ENCODE data around the gene IL37.

IL37 gene

GRCh38 chr2:112960230-112960825 lies 49.4 kb downstream of the IL37 start:
- no peak for DNase-seq (ENCODE audit: low read depth in 2 of 2)

- DNase-seq (ENCODE audit: low read depth in 2 of 2), result no peak
Observed at GRCh38 chr2:112962308-112963175, 51.6 kb downstream of the IL37 start.

DNA sequence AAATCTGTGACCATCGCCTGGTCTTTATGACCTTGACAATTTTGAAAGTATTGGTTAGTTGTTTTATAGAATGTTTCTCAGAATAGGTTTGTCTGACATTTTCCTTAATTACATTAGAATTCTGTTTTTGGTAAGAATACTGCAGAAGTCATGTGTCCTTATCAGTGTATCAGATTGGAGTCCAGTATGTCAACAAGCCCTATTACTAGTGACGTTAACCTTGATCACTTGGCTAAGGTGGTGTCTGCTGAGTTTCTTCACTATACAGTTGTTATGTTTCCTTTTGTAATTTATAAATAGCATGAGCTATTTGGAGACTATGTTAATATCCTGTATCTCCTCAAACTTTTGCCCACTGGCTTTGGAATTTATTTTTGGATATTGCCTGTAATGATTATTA lies 56.1 kb downstream of the IL37 start:
- DNase-seq (ENCODE audit: low read depth in 2 of 2), result no peak
